ENCODE data around the gene LPCAT3. TPM values are rescaled to one million over a fixed set of nuclear protein-coding genes. Genes with fewer than 3 reads are reported as not detected.
"Not testable (repeated sequence)": the region's sequence is repeated elsewhere in the genome, so short reads cannot be mapped to it uniquely, and the experiment has no call there.

Gene LPCAT3
- total and polyA plus RNA-seq, 8 donors = 15.0 to 116 (median 48.2) TPM

DNA sequence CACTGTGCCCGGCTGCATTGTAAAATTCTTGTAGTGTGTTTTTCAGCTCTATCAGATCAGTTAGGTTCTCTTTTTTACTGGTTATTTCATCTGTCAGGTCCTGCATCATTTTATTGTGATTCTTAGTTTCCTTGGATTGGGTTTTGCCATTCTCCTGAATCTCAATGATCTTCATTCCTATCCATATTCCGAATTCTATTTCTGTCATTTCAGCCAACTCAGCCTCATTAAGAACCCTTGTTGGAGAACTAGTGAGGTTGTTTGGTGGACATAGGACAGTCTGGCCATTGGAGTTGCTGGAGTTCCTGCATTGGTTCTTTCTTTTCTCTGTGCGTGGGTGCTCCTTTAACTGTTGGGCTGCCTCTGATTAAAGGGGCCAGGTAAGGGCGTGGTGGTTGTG, 36.6 kb upstream of the LPCAT3 start:
- WGBS, 5 donors = 67 to 86% (median 81%) methylated on average over 4 of the region's 4 CpGs
- intact Hi-C loops (cut with DNase I; ENCODE audit: low total_unique reads) = no loop called here
- Histone ChIP-seq H3K4me3 (no peak overlapping the region), H3K27ac (no peak overlapping the region), H3K36me3 (no peaks in the 10 kb centered on the region), H3K4me1 (peaks cover 0 to 21% (median 2%) of the 10 kb centered on the region in 4 donors), H3K27me3 (no peaks in the 10 kb centered on the region), H3K9me3 (no peaks in the 10 kb centered on the region)
- TF ChIP-seq EP300 (IDR thresholded peaks at IDR 0.05) (no peak), POLR2A (IDR thresholded peaks at IDR 0.05) (no peak), POLR2AphosphoS5 (IDR thresholded peaks at IDR 0.05) (no peak)
- TF ChIP-seq, protein P1, sequence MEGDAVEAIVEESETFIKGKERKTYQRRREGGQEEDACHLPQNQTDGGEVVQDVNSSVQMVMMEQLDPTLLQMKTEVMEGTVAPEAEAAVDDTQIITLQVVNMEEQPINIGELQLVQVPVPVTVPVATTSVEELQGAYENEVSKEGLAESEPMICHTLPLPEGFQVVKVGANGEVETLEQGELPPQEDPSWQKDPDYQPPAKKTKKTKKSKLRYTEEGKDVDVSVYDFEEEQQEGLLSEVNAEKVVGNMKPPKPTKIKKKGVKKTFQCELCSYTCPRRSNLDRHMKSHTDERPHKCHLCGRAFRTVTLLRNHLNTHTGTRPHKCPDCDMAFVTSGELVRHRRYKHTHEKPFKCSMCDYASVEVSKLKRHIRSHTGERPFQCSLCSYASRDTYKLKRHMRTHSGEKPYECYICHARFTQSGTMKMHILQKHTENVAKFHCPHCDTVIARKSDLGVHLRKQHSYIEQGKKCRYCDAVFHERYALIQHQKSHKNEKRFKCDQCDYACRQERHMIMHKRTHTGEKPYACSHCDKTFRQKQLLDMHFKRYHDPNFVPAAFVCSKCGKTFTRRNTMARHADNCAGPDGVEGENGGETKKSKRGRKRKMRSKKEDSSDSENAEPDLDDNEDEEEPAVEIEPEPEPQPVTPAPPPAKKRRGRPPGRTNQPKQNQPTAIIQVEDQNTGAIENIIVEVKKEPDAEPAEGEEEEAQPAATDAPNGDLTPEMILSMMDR (IDR thresholded peaks at IDR 0.05) = no peak
- DNase-seq = no peak

GRCh38 chr12:7049973-7050372, 31.7 kb upstream of the LPCAT3 start:
- H3K4me3 ChIP-seq; H3K9me3 ChIP-seq; DNase-seq; intact Hi-C loops (cut with DNase I; ENCODE audit: low total_unique reads); H3K36me3 ChIP-seq; H3K27me3 ChIP-seq; H3K4me1 ChIP-seq; H3K27ac ChIP-seq: not testable (repeated sequence)
- WGBS, 5 donors = 85 to 92% (median 89%) methylated on average over 3 of the region's 3 CpGs

DNA sequence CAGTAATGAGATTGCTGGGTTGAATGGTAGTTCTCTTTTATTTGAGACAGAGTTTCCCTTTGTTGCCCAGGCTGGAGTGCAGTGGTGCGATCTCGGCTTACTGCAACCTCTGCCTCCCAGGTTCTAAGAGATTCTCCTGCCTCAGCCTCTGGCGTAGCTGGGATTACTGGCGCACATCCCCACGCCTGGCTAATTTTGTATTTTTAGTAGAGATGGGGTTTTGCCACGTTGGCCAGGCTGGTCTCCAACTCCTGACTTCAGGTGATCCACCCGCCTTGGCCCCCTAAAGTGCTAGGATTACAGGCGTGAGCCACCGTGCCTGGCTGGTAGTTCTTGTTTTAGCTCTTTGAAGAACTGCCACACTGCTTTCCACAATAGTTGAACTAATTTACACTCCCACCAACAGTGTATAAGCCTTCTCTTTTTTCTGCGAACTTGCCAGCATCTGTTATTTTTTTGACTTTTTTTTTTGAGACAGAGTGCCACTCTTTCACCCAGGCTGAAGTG, 31.2 kb upstream of the LPCAT3 start:
- not testable (repeated sequence) for DNase-seq

DNA sequence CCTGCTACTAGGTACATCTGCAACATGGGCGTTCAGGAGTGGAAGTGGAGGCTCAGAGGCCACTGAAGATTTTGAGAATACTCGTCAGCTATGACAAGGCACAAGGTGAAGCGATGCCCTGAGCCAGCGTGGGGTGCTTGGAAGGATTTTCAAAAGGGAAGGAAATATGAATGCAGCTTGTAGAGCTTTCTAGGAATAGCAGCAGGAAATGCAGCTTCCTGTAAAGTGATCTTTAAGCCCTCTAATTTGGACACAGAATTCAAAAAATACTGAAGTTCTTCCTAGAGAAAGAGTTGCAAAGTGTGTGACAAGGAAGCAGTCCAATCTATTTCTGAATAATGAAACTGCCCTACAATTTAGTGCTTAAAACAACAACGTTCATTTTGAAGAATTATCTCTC, 29.0 kb upstream of the LPCAT3 start:
- H3K9me3 ChIP-seq = no peaks in the 10 kb centered on the region
- no peaks in the 10 kb centered on the region for H3K27me3 ChIP-seq
- H3K4me1 ChIP-seq = no peaks in the 10 kb centered on the region
- H3K27ac ChIP-seq = no peak overlapping the region
- WGBS, 5 donors = 47 to 70% (median 67%) methylated on average over 5 of the region's 5 CpGs
- TF ChIP-seq POLR2AphosphoS5 (IDR thresholded peaks at IDR 0.05) = no peak
- no peak for TF ChIP-seq EP300 (IDR thresholded peaks at IDR 0.05)
- no peak for TF ChIP-seq POLR2A (IDR thresholded peaks at IDR 0.05)
- TF ChIP-seq, protein P1 (IDR thresholded peaks at IDR 0.05) = no peak
- H3K36me3 ChIP-seq = no peaks in the 10 kb centered on the region
- intact Hi-C loops (cut with DNase I; ENCODE audit: low total_unique reads) = no loop called here
- DNase-seq = no peak
- no peak overlapping the region for H3K4me3 ChIP-seq

More for the DNA sequence above, 31.2 kb upstream of the LPCAT3 start:
- intact Hi-C loops (cut with DNase I; ENCODE audit: low total_unique reads); H3K36me3 ChIP-seq; H3K27me3 ChIP-seq; H3K27ac ChIP-seq; H3K4me1 ChIP-seq; H3K9me3 ChIP-seq; H3K4me3 ChIP-seq: not testable (repeated sequence)
- 83 to 91% (median 88%) methylated on average over 10 of the region's 10 CpGs for WGBS, 5 donors

DNA sequence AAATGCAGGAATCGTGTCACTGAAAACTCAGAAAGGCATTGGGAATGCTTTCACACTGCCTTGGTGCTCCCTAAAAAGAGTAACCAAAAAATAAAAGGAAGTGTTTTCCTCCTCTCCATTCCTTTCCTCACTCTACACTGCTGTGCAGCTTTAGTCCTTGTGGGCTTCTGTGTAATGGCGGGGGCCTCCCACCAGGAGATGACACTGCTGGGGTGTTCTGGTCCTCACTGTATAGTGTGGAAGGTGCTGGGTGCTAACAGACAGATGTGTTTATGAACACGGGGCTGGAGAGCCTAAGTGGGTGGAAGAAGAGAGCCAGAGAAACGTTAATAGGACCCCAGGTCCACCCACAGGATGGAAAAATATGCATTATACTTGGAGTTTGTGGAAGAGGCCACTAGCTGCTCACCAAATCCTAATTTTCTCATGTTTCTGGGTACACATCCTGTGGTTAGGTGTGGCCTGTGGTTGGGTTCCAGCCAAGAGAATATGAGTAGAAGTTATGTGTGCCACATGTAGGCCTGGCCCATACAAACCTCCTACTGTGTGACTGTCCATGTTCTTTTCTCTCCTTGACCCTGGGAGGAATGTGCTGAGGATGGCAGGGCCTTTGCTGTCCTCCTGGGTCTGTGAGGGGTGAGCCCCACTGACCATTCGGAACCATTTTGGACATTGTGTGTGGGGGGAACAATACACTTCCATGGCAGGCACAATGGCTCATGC, 28.3 kb upstream of the LPCAT3 start:
- no peaks in the 10 kb centered on the region for H3K36me3 ChIP-seq
- DNase-seq = no peak
- intact Hi-C loops (cut with DNase I; ENCODE audit: low total_unique reads) = no loop called here
- H3K27ac ChIP-seq = no peak overlapping the region
- WGBS, 5 donors = 74 to 85% (median 78%) methylated on average over 5 of the region's 5 CpGs
- no peaks in the 10 kb centered on the region for H3K4me1 ChIP-seq
- no peak overlapping the region for H3K4me3 ChIP-seq
- TF ChIP-seq POLR2A (IDR thresholded peaks at IDR 0.05) (no peak), POLR2AphosphoS5 (IDR thresholded peaks at IDR 0.05) (no peak), EP300 (IDR thresholded peaks at IDR 0.05) (no peak)
- TF ChIP-seq, protein P1 (IDR thresholded peaks at IDR 0.05) = no peak
- H3K9me3 ChIP-seq = no peaks in the 10 kb centered on the region
- no peaks in the 10 kb centered on the region for H3K27me3 ChIP-seq

All from stomach (tissue), 9 donors.